Measurements from ENCODE around the gene MTARC1.

The MTARC1 gene

DNA sequence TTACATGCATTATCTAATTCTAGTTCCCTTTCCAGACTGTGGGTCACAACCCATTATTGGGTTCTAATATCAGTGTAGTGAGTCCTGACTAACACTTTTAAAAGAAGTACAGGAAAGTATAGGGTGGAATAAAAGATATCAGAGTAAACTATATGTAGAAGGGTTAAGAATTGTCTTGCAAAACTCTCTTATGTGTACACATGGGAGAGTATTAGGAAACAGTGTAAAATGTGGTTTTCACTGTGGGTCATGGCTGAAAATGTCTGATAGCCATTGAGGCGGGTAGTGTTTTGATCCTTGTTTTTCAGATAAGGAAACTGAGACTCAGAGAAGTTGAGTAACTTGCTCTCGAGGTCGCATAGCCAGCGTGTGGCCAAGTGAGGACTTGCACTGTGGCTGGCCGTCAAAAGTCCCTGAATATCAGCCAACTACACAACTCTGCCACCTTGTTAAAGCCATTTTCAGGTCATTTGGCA lies 18.5 kb upstream of the MTARC1 start:
- DNase-seq, result no peak

DNA sequence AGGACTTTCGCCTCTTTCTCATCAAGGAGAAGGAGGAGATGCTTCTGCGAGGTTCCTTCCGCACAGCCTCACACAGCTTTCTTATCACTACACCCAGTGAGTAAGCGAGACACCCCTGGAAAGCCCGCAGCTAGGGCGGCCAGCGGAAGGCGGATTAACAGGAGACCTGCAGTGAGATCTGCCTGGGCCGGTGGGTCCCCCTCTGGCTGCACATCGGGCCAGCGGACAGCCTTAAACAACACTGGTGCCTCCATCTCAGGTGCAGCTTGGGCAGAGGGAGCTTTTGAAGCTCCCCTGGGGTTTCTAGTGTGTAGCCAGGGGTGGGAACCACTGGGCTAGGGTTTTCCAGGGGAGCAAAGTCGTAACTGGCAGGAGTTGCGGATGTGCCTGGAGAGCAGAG lies 17.5 kb upstream of the MTARC1 start:
- DNase-seq, result no peak

DNA sequence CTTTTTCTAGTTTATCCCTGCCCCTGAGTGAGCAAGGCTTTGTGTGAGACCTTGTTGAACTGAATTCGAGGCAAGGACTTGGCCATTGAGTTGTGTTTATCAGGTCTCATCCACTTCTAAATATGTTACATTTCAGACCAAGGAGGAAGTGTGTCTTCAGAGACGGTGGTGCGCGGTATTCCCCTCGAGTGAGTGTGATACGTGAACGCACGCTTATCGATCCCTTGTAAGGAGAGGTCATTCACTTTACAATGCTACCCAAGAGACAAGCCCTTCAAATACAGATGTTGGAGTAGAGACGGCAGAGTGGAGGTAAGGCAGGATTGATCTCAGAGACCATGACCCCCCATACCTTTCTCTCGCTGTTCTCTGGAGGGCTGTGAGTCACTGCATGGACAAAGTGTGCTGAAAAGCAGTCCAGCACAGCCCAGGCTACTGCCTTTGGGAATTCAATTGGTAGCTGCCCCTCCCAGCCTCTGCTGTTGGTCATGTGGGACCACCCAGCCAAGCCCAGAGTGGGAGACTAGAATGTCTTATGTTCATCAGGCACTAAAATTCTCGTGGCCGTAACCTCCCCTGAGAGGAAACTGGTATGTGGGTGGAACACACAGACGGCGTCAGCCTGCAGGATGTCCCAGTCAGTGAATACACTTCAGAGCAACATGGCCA lies 16.3 kb upstream of the MTARC1 start:
- DNase-seq, result no peak

DNA sequence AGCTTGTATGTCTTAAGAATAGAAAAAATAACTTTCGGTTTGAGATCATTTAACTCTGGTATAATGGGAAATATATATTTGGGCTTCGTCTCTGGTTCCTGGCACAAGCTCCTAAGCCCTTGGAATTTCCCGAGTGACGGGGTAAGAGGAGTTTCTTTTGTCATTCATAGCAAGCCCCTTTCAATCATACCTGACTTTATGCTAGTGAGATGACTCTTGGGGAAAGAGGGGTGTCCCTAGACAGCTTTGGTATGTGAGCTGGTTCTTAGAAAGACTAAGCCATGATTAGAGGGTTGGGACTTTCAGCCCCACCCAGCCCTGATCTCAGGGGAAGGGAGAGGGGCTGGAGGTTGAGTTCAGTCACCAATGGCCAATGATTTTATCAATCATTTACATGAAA lies 13.9 kb upstream of the MTARC1 start:
- DNase-seq, result no peak

DNA sequence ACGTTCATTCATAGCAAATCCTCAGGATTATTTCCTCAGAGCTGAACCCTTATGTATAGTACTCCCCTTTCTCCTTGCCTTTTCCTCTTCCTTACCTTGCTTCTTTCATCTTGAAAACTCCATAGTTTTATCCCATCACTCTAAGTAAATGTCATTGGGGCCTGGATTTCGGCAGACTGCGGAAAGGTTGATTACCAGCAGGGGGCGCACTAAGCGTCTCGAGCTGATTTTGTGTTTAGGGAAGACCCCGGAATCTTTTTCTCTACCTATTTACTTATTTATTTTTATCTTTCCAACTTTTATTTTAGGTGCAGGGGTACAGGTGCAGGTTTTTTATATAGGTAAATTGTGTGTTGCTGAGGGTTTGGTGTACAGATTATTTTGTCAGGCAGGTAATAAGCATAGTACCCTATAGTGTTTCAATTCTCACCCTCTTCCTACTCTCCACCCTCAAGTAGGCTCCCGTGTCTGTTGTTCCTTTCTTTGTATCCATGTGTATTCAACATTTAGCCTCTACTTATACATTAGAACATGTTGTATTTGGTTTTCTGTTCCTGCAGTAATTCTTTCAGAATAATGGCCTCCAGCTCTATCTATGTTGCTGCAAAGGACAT lies 11.4 kb upstream of the MTARC1 start:
- DNase-seq, result no peak

DNA sequence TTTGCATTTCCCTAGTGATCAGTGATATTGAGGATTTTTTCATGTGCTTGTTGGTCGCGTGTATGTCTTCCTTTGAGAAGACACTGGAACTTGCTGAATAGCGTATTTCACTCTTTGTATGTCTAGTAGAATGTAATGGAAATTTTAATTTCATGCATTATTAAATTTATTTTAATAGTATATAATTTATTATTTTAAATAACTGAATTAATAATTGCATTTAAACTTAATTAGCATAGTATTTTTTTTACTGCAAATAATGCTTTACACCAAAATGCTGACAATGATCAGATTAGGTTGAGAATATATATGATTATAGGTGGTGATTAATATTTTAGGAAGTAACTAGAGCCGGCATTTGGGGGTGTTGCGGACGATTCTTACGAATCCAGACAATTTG lies 10.5 kb upstream of the MTARC1 start:
- no peak for DNase-seq

DNA sequence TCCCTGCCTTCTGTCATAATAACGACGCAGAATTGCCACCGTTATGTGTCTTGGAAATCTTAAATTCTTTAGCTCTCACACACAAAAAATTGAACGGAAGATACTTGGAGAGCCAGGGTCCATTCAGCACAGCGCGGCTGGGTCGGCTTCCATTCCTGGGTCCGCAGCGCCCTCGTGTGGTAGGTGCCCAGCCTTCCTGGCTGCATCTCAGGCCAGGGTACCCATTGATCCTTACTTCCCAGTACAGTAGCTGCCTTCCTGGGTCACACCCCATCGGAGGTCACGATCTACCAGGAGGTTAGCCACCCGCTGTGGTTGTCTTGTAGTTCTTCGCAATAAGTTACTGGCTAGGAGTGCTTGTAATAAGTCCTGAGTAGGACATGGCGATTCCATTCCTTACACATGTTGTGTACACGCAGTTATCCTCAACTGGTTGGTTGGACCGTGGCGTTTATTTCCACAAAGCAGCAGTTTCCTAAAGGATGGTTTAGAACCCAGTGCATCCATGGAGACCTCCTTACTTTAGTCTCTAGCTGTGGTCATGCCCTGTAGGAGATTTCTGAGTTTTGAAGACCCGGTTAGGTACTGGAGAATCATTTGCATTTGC lies 9.9 kb upstream of the MTARC1 start:
- peak; percentile 56 for DNase-seq

DNA sequence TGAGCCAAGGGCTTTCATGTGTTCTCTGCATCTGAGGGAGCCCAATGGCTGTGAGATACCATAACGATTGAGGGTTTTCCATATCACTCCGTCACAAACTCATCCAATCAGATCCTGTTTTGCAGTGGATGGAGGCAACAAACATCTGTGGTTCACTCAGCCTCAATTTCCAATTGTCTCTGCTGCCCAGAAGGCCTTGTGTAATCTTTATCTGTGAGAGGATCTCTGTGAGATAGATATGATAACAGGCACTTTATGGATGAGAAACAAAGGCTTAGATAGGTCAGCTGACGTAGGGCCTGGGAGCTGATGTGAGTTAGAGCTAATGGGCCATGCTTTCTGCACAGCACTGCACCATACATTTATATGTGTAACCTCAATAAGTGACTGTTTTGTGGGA lies 3.3 kb upstream of the MTARC1 start:
- DNase-seq, result no peak

DNA sequence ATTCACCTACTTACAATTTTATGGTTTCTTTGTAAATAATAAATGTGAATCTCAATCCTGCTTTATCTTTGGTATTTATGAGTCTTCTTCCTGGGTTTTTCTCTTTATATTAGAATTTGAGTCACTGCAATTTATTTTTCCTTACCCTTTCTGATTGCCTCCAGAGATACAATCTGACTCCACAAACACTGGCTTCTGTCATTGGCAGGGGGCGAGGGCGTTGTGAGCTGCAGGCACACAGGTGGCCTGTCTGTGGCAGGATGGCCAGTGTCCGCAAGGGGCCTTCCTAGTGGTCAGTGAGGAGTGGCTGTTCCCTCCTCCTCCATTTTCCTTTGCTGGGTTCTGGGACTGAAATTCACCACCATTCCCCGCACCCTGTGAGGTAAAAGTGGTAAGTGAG lies 2.0 kb upstream of the MTARC1 start:
- no peak for DNase-seq

DNA sequence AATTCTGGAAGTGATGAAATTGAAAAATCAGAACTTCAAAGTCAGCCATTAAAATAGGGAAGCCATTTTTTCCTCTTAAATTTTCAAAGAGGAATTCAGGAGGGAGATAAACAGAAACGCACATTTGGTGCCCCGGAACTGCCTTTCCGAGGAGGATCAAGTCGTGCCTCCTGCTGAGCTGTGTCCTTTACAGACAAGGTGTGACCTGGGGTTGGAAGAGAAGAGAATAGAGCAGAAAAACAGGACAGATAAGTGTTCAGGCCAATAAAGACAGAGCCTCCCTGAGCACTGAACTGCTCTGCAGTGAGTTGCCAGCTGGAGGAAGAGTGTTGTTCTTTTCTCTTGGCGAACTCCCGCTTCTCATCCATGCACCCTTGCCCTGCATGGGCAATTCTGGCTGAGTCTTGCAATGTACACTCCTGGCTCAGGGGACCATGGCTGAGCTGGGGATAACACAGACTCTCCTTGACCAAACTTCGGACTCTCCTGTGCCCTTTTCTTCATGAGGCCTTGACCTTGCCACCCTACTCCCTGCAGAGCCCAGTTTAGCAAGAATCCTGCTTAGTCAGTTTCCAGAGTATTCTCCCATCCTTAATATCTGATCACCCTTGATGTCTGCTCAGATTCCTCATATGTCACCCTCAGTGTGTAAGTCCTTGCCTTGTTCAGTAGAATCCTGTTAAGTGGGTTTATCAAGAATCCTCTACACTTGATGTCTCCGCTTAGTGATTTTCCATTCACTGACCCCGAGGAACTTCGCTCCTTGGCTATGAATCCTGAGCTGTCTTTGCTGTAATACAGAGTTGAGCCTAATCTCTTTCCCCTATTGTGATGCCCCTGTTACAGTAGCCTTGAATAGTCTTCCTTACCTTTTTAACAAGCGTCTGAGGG lies 1.3 kb upstream of the MTARC1 start:
- no peak for DNase-seq

DNA sequence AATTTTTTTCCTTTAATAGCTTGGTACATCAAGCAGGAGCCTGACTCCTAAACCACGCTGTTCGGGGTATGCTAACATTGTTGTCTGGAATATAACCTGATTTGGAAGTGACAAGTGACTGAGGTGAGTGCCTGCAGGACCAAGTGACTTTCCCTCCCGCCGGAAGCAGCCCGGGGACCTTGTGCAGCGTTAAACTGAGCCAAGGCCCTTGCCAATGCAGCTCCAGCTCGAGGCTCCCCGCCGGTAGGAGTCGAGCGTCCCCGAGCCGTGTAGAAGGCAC lies 716 bp upstream of the MTARC1 start:
- no peak for DNase-seq

DNA sequence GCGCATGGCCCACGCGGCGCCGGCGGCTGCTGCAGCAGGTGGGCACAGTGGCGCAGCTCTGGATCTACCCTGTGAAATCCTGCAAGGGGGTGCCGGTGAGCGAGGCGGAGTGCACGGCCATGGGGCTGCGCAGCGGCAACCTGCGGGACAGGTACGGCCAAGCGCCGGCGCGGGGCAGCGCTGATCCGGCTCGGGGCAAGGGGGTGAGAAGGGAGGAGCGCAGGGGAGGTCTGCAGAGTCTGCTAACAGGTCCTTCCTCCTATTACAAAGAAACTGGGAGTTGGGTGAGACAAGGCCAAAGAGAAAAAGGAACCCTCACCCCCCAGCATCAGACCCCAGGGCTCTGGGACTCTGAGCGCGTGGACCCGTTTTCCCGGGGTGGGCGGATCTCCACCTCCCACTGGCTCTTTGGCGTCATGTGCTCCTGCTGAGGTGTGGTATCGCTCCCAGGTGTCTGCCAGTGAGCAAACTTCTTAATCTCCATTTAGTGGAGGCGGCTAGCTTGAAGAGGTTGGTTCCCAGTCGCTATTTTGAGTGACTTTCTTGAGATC lies 431 bp downstream of the MTARC1 start:
- DNase-seq, result peak; percentile 89

DNA sequence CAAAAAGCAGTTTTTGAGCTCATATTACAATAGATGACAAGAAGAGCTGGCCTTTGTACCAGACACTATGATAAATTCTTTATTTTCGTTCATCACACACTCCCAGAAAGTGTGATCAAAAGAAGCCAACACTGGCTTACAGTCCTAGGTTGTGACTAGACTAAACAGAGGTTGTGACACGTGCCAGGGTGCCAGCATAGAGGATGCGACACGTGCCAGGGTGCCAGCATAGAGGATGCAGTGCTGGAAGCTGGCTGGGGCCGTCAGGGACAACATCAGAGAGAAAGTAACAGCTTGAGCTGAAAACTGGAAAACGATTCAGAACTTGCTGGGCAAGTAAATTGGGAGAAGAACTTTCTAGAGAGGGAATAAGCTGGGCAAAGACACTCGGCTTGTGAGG lies 2.2 kb downstream of the MTARC1 start:
- no peak for DNase-seq

DNA sequence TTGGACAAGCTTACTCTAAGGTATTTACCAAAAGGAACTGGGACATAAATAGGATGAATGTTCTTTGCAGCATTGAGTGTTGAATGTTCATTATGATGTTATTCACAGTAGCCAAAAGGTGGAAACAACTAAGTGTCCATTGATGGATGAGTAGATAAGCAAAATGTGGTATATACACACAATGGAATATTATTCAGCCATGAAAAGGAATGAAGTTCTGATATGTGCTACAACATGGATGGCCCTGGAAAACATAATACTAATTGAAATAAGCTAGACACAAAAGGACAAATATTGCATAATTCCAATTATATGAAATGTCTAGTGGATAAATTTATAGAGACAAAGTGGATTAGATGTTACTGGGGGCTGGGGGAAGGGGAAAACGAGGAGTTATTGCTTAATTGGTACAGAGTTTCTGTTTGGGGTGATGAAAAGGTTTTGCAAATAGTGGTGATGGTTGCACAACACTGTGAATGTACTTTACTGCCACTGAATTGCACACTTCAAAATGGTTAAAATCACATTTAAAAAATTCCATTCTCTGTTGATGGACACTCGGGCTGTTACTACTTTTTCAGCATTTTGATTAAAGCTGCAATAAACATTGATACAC lies 2.9 kb downstream of the MTARC1 start:
- DNase-seq, result no peak

DNA sequence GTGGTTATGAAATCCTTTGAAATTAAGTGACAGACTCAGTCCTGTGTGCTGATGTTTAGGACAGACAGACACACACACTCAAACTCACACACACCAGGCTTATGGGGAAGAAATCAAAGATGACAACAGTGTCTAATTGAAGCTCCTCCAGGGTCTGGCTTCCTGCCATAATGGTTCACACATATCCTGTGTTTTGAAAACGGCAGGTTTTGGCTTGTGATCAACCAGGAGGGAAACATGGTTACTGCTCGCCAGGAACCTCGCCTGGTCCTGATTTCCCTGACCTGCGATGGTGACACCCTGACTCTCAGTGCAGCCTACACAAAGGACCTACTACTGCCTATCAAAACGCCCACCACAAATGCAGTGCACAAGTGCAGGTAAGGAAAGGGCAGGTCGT lies 4.6 kb downstream of the MTARC1 start:
- DNase-seq, result no peak

DNA sequence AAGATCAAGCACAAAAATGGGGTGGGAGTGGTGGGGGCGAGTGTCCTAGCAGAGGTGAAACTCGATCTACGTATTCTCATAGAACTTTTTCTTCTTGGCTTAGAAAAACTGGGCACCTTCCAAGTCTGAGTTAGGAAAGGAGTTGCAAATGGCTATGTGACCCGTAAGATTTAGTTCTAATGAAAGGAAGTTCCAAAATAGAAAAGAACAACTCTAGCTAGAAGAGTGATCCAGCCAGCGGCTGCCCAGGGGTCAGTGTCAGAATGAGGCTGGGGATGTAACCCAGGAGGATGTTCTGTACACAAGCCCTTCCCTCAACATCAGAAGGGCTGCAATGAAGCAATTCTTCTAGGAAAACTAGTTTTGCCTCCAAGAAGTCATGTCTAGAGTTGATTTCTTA lies 5.2 kb downstream of the MTARC1 start:
- no peak for DNase-seq

DNA sequence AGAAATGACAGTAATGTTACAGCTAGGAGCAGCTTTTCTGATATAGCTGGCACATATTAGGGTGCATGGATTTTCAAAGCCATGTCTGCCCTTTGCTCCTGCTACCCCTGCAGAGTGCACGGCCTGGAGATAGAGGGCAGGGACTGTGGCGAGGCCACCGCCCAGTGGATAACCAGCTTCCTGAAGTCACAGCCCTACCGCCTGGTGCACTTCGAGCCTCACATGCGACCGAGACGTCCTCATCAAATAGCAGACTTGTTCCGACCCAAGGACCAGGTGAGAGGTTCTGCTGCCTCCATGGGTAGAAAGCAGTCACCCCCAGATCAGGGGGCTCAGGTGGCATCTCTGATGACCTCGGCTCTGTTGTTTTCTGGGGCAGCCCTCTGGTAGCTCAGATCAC lies 9.8 kb downstream of the MTARC1 start:
- no peak for DNase-seq

DNA sequence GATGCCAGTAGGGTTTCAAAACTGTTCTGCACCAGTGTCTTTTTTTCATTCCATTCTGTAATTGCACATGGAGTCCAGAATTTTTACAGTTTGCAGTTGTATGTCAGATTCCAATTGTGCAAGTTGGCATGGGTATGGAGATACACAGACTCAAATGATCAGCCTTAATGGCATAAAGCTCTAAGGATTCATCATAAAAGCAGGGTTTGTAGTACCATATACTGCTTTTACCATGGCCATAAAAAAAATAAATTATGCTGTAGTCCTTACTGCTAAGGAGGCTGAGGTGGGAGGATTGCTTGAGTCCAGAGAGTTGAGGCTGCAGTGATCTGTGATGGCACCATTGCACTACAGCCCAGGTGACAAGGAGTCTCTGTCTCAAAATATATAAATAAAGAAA lies 10.3 kb downstream of the MTARC1 start:
- no peak for DNase-seq

DNA sequence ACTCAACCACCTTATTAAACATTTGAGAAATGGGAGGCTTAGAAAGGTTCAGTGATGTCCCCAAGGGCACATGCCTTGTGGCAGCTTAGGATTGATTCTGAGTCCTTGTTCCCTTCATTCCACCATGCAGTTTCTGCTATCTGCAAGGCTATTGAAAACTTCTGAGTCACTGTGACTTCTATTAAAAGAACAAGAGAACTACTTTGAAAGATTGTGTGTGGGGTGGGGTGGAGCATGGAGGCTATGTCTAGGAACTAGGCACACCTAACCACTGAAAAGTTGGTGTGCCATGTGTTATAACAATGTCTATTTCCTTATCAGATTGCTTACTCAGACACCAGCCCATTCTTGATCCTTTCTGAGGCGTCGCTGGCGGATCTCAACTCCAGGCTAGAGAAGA lies 10.8 kb downstream of the MTARC1 start:
- DNase-seq, result no peak

DNA sequence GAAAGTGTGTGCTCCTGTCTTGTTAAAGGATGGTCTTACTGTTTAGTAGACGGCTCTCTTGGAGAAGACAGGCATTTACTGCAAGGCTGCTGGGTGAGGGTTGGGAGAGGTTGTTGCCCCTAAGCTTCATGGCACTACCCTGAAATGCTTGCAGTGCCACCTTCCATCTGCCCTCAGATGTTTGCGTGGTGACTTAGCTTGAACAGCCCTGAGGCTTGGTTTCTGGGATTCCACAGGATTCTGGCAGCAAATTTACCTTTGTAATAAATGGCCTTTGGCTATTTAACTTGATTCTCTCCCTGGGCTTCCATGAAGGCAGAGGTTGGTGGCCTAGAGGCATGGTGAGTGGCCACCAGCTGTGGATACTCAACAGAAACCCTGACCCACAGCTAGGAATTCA lies 11.6 kb downstream of the MTARC1 start:
- DNase-seq, result no peak

DNA sequence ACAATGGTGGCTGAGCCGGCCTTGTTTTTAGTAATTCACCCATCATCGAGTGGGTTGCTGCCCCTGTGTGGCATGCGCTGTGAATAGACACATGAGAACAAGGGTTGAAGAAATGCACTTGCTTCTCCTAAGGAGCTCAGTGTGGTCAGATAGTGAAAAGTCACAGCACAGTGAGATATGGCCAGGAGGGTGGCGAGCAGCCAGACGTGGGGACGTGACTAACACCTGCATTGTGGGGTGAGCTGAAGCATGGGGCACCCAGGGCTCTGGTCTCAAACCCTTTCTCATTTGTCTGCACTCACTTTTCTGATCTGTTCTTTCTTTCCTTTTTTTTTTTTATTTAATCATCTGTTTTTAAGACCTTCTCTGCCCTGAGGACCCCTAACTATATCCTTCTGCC lies 13.5 kb downstream of the MTARC1 start:
- DNase-seq, result no peak

DNA sequence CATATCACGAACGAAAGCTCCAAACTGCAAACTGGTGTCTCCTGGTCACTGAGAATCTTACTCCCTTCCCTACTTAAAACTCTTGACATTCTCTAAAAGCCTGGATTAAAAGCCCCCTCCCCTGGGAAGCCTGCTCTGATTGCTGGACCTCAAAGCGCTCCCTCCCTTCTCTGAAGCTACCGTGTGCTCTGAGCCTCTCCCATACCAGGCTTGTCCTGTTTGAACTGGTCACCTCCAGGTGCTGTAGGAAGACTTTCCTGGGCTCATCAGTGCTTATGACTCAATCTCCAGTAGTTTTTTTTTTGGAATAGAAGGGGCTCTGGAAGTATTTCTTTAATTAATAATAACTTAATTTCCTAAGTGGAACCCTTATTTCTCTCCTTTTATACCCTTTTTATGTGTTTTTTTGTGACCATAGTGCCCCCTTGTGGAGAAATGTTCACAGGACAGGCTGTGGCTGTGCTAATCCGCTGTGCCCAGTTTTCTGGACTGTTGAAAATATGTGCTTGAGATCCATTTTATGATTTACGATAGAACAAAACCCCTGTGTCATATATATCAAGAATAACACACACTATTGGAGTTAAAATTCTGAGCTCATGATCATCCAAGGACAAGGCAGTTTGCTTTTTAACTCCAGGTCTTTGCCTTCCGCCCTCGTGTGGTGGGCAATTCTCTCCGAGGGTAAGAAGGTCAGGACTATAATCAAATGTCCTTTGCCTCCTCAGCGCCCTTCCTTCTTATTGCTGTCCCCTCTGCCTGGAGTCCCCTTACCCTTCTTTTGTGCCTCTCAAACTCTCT lies 16.9 kb downstream of the MTARC1 start:
- no peak for DNase-seq

All from right kidney (tissue), 1 donor.